GM19372 (cell line): ENCODE measurements around the gene ADTRP.
"Not testable (repeated sequence)": the region's sequence is repeated elsewhere in the genome, so short reads cannot be mapped to it uniquely, and the experiment has no call there.

ENCODE experiments used
- ATAC-seq: cut with Tn5 transposase; IDR thresholded peaks from one replicate; pipeline ENCODE4 v1.9.1; 2021; ENCODE audit warnings: mild to moderate bottlenecking, low read depth, moderate library complexity; ENCODE audit not compliant: unreplicated experiment

ADTRP gene

DNA sequence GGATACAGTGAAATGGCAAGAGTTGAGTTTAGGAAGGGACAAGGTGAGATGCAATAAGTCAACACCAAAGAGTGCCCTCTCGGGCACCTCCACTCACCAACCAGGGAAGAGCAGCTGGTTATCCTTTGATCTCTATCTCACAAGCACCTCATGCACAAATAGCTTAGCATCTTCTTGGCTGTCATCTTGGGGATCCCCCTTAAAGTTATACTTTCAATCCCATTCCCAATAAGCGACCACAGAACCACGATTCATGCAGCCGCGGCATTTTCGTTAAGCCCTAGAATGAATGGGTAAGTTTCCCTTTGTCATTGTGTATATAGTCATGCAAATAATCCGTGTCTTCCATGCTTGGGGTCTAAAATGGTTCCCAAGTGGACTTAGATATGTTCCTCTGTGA lies 73.5 kb downstream of the ADTRP start:
- ATAC-seq, result no peak

DNA sequence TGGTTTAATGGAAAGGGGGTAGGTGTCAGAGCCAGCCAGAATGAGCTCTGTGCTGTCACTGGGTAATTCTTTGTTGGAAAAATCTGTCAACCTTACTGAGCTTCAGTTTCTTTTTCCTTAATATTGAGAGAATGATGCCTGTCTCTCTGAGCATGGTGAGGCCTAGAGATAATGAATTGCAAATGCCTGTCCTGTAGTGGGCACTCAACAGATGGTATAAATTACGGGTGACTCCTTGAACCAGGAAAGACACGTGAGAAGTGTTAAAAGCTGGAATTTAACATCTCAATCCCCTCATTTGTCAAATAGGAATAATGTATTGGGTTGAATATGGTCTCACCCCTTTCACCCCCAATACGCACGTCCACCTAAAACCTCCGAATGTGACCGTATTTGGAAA lies 74.9 kb downstream of the ADTRP start:
- no peak for ATAC-seq

DNA sequence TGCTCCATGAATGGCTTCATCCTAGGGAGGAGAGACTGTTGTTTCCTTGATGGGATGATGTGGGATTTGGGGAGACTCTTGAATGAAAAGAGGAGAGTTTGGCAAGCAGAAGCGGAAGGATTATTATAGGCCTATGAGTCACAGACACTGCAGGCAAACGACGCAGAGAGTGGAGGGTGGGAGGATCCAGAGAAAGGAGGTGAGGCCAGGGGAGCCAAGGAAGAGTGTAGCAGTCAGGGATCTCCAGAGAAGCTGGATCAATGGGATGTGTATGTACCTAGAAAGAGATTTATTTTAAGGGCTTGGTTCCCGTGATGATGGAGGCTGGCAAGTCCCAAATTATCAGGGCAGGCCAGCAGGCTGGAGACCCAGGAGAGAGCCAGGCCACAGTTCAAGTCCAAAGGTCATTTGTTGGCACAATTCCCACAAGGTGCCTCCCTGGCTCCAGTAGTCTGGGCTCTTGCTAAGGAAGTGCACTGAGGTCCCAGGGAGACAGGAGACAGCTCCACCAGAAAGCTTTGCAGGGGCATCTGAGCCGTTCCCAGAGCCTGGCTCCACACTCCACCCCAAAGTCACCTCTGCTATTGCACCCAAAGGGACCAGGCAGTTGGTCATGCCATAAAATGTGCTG lies 76.0 kb downstream of the ADTRP start:
- ATAC-seq, result no peak

DNA sequence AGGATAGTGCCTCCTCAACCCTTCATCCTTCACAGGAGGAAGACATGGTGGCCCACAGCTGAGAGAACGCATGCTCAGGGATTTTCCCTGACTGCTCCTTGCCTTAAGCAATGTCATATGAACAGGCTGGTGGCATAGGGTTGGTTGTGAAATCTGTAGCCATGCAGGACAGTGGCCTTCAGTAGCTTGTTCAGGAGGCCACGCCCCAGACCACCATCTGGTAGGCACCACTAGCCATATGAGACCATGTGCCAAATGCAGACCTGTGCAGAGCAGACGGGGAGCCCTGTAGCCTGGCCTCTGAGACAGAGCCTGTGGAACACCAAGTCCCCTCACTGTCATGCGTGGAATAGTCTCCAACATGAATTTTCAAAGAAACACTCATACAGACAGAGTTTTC lies 76.5 kb downstream of the ADTRP start:
- ATAC-seq, result no peak

DNA sequence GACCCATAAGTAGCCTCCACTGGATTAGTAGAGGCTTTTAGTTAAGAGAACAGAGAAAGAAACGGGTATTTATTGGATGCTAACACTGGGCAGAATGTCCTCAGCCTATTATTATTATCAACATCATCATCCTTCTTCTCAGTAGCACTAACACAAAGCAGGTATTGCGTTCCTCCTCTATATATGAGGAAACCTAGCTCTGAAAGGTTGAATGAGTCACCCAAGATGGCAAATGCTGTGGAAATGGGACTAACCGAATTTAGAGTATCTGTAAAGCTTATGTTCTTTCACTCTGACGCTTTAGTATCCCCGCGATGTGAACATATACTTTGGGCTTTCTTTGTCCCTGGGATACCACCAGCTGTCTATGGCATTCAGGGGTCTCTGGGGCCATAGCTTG lies 77.0 kb downstream of the ADTRP start:
- no peak for ATAC-seq

DNA sequence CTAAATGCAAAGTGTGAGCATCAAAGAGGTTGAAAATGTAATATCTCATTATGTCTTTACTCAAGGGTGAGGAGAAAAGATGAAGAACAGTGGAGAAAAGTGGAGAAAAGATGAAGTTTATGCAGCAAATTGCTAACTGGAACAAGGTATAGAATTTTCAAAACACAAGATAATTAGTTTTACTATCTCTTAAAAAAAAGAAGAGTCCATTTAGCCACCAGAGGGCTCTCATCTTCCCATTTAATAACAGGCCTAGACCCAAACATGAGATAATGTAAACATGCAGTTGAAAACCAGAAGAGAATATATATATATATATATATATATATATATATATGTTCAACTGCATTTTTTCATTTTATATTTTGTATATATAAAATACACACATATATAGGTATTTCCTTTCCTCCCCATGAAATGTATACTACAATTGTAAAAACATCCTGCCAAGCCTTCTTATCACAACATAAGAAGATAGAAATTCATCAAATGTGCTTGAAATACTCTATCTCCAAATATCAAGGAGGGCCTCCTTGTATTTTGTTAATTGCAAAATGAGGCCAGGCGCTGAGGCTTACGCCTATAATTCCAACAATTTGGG lies 78.4 kb downstream of the ADTRP start:
- no peak for ATAC-seq

DNA sequence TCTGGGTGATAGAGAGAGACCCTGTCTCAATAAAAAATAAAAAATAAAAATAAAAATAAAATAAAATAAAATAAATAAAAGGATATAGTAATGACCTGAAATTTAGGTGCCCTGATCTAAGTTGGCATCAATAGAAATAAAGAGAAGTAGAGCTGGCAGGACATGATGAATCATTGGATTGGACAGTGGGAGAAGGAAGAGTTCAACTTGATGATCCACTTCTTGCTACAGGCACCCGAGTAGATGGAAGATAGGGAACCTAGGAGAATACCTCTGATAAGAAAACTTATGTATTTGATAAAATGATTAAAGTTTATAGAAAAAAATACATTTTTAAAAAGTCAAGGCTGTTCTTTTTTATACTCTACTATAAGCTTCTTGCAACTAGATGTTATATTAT lies 79.0 kb downstream of the ADTRP start:
- ATAC-seq, result no peak

DNA sequence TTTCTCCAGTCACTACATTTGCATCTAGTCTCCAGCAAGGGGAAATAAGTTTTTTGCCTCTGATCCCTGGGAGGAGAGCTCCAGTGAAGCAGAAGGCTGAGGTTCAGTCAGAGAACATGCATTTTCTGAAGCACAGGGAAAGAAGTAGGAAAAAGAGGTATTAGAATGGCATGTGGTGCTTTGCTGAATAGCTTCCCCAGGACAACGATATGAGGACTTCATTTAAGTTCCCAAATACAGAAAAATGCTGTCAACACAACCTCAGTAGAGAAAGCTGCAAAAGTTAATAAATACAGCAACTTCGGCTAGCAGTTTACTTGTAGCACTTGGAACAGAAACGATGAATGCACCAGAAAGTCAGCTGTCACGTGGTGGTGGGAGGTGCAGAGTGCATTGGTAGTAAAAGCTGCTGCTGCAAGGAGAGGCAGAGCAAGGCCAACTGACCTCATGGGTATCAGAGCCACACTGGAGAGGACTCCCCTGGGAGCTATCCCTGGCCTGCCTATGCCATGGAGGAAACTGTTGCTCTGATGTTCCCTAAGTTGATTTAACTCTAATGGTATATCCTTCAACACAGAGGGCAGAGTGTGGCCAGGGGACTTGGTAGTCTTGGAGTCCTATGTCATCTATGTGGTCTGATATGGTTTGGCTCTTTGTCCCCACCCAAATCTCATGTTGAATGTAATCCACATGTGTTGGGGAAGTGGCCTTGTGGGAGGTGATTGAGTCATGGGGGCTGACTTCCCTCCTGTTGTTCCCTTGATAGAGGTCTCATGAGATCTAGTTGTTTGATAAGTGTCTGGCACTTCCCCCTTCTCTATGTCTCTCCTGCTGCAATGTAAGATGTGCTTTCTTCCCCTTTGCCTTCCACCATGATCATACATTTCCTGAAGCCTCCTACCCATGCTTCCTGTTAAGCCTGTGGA lies 85.9 kb downstream of the ADTRP start:
- no peak for ATAC-seq

DNA sequence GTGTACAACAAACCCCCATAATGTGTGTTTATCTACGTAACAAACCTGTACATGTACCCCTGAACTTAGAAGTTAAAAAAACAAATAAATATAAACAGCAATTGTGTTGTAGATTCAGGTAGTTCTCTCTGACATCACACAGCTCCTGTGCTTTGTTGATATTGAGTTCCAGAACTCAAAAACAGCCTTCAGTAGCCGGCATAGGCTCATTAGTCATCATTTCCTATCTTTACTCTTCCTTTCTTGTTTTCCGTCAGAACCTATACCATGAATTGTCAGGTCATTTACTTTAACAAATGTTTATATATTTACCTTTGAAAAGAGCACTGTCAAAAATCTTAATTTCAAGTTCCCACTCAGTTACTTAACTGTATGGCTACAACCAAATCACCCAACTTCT lies 88.8 kb downstream of the ADTRP start:
- ATAC-seq, result no peak

DNA sequence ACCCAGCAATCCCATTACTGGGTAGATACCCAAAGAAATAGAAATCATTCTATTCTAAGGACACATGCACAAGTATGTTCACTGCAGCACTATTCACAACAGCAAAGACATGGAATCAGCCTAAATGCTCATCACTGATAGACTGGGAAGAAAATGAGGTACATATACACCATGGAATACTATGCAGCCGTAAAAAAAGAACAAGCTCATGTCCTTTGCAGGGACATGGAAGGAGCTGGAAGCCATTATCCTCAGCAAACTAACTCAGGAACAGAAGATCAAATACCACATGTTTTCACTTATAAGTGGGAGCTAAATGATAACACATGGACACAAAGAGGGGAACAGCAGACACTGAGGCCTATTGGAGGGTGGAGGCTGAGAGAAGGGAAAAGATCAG lies 89.2 kb downstream of the ADTRP start:
- ATAC-seq, result not testable (repeated sequence)

DNA sequence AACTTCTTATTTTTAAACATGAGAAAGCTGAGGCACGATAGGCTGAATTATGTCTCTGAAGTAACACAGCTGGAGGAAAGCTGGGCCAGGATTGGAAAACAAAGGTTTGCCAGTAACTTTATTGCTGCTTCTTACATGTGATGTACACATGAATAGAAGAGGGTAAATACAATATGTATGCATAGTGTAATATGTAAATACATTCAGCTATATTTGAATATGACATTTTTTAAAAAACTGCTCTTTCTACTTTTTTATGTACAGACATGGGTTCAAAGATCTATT lies 90.2 kb downstream of the ADTRP start:
- ATAC-seq, result no peak

DNA sequence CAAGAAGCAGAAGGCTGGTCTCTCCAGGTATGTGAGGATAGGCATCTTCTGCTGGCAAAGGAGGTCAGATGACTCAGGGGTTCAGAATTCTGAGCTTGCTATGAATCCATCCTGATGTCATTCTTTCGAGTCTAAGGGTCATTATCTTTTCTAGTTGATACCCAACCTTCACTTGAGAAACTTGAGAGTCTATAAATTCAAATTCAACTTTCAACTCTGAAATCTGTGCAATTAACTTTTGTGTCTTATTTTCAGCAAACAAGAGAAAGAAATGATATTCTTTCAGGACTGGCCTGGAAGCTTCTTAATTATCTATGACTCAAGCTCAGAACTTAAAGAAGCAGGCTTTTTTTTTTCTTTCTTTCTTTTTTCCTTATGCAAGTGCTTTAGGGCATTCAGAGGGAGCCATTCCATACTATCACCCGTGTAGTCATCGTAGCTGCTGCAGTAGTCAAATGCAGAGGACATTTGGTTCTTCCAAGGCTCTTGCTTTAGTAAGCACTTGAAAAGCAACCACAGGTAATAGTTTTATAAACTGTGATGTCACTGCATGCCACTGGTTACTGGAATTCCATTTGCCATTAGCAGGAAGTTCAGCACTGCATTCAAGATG lies 93.0 kb downstream of the ADTRP start:
- no peak for ATAC-seq

DNA sequence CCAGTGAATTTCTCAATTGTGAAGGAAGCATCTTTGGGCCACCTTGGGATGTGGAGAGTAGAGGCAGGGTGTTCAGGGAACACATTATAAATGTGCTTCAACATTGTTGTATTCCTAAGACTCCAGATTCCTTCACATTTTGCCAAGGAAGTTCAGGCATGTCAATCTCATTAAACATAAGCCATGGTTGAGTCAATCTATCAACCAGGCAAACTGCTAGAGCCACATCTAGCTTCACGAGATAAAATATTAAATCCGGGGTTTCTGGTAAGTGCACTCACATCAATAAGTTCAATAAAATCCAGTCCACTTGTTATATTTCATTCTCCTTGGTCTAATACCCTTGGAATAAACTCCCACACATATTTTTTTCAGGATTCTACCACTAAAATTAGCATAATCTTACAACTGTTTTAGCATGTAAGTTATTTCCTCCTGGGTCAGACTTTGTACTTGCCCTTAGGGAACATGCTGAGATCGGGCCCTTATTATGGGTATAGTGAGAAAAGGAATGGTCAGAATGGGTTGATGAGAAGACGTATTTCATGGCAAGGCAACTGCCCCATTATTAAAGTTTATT lies 93.6 kb downstream of the ADTRP start:
- no peak for ATAC-seq

DNA sequence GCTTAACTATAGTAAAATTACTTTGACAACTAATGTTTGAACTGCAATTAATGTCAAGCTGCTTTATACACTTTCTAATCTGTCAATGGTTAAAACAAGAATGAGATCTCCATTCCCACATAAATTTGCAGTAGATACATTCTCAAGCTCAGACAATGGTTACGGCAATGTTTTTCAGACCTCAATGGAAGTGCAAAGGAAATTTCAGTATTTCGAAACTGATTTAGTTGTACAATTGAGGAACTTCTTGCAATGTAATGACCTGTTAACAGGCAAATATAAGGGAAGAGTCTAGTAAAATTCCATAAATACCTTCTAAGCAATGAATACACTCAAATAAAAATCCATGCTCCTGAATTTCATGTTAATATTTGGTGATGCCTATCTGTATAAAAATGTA lies 94.7 kb downstream of the ADTRP start:
- ATAC-seq, result no peak

DNA sequence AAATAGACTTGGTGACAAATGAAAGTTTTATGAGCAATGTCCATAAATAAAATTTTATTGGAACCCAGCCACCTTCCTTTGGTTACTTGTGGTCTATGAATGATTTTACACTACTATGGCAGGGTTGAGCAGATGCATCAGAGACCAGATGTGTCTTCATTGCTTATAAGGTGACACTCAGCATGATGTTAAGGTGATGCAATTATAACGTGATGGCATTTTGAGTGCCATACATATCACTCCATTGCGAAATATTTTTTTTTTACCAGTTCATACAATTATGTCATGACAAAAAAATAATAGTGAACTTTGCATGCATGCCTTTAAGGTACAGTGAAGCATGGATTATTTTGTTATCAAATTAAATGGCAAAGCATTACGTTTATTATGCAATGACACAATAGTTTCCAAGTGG lies 96.0 kb downstream of the ADTRP start:
- no peak for ATAC-seq

DNA sequence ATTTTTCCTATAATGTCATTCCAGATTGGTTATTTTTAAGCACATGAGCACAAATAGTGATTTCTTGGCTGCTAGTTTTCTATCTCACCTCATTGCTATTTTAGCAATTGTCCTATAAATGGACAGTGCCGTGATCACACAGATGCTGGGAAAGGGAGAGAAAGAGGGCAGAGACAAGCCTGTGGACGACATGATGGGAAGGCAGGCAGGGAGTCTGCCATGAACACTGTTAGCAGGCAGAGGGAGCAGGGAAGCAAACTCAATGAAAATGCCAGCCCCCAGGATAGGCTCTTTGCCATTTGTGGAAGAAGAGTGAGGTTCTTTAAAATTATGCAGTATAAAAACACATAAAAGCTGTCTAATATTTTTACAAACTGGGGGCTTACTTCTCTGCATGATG lies 96.8 kb downstream of the ADTRP start:
- ATAC-seq, result no peak

DNA sequence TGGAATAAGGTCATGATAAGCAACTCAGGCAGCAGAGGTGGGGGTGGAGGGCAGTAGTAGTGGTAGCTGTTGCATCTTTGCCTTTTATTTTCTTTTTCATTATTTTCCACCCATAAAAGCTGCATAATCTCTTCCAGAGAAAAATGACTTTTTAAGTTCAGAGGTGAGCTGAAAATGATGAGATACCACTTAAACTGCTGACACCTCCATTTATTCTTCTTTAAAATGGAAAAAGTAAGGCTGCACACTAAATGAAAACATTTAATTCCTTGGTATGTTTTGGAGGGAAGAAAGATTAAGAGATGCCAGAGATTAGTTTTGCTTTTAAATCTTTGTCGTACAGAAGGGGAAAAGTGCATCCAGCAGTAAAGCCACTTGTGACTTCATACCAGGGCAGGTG lies 97.2 kb downstream of the ADTRP start:
- no peak for ATAC-seq

DNA sequence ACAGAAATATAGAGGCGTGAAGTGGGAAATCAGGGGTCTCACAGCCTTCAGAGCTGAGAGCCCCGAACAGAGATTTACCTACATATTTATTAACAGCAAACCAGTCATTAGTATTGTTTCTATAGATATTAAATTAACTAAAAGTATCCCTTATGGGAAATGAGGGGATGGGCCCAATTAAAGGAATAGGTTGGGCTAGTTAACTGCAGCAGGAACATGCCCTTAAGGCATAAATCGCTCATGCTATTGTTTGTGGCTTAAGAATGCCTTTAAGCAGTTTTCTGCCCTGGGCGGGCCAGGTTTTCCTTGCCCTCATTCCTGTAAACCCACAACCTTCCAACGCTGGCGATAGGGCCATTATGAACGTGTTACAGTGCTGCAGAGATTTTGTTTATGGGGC lies 98.1 kb downstream of the ADTRP start:
- not testable (repeated sequence) for ATAC-seq

DNA sequence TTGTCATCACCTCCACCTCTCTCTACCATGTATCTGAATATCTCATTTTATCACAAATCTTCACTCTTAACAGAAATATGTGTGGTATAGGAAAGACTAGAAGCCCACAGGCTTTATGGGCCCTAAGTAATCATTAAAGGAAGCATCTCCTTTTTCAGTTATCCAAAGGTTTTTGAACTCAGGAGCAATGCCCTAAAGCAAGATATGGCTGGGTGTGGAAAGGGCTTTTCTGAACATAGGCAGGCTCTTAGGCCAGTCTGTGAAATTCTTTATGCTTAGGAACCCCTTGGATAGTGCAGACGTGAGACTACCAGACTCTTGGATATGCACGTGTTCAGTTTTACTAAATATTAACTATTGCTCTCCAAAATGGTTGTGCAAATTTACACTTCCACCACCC lies 99.5 kb downstream of the ADTRP start:
- no peak for ATAC-seq

DNA sequence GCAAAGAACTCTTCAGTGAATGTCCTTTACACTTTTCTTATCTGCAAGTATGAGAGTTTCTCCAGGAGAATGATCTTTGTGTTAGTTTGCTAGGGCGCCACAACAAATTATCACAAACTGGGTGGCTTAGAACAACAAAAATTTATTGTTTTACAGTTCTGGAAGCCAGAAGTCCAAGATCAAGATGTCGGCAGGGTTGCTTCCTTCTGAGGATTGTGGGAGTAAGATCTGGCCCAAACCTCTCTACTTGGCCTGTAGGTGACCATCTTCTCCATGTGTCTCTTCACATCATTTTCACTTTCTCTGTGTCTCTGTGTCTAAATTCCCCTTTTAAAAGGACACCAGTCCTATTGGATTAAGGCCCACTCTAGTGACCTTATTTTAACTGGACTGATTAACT lies 103.0 kb downstream of the ADTRP start:
- ATAC-seq, result no peak

DNA sequence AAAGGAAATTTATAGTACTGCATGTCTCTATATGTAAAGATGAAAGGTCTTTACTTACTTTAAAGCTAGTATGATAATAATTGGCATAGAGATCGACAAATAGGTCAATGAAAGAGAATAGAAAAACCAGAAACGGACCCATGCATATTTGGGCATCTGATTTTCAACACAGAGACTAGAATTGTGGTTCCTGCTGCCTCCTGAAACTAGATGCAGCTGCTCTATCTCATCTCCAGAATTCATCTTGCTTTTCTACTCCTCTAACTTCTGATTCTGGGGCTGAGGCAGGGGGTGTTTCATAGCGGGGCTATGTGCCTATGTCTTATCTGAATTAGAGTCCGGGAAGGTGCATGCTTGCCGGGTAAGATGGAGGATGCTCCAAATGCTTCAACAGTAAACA lies 105.9 kb downstream of the ADTRP start:
- ATAC-seq, result no peak
